Left ventricle myocardium superior (tissue), 1 donor: ENCODE data around the gene SOX5. TPM values are rescaled to one million over a fixed set of nuclear protein-coding genes. Genes with fewer than 3 reads are reported as not detected.
"Not testable (repeated sequence)": the region's sequence is repeated elsewhere in the genome, so short reads cannot be mapped to it uniquely, and the experiment has no call there.

ENCODE experiments used
- ATAC-seq: fragments of 200-7000 bp; cut with Tn5 transposase; one replicate; pipeline ENCODE4 v1.9.1; 2020; ENCODE audit warnings: mild to moderate bottlenecking, moderate library complexity
- DNase-seq: peaks from one replicate; pipeline ENCODE4 v3.0.0-alpha.2; 2020
- intact Hi-C: fragments of 100-400 bp; cut with micrococcal nuclease; formaldehyde crosslinking; loops from one replicate; pipeline ENCODE4 v1.11.0; 2022
- total RNA-seq: library from RNA; stranded (reverse); fragmentation: NEBNext Ultra II Directional; extraction: Animal tissue kit (Norgen Biotek cat#: 25700); gene quantifications from one replicate; pipeline ENCODE4 v1.2.1, GENCODE V29; 2021
- donor health status: DM: no; HTN: yes; CAD: no; lungs with severe emphysema.

SOX5 gene
- total RNA-seq, 1 donor from 2014 or later, result 4.0 TPM

DNA sequence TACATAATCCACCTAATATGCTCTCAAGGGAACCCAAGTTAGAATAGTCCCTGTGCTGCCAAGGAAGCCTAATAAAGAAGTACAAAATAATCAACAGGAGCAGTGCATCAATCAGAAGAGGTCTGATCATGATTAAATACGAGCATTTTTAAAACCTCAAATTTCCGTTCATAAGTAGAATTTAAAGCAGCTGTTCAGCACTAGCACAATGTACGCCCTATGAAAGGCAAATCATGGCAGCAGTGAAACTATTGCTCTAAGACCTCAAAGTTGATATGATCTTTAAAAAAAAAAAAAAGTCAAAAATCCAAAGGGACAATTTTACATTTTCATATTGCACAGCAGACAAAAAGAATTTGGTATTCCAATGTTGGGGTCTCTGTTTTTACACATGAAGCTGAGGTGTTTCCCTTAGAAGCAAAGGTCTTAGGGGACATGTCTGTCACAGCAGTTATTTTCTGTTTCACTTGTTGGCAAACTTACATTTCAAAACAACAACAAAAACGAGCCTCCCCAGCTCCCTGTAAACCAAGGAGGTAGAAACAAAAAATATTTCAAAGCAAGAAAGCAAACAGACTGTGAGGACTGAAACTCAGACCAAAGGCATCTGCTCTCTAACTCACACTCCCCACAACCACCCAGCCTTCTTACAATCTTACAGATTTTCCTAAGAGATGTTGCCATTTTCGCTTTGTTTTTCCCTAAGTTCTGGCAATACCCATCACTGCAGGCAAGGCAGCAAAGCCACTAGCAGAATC lies 28.2 kb downstream of the SOX5 start:
- no peak for DNase-seq
- no peak for ATAC-seq
- intact Hi-C loops, result no loop called here

GRCh38 chr12:23911574-23911973 lies 37.9 kb downstream of the SOX5 start:
- DNase-seq (no peak), ATAC-seq (no peak)
- intact Hi-C loops, result no loop called here

DNA sequence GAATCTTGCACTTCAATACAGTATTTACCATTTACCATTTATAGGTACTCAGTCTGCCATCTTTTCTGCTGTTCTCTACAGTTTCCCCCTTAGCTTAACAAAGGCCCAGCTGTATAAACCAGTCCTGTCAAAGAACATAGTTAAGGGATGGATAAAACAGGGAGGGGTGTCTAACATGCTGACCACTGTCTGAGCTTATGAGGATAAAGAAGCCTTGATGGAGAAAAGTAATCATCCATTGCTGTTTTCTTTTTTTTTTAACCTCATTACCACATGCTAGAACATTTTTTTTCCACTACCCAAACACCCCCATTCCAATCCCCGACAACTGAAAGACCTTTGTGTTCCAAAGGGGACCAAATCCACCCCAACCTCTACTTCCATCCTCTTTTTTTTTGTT lies 39.9 kb downstream of the SOX5 start:
- DNase-seq, result no peak
- intact Hi-C loops, result no loop called here
- ATAC-seq, result no peak

DNA sequence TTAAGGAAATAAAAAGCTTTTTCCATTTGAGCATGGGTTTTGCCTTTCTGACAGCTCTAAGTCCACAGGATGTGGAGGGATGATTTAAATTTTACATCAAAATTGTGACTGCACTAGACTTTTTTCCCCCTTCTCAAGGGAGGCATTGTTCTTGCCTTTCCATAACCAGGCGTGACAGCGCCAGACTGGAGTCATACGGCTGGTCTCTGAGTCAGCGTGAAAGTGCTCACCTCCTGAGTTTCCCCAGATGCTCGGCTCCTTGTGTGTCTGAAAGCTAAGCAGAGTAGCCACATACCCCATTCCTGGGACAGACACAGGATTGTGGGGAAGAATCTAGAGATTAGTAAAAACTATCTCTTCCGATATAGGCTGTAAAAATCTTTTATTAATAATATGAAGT lies 43.1 kb downstream of the SOX5 start:
- DNase-seq, result peak; percentile 23
- ATAC-seq, result no peak
- intact Hi-C loops, result no loop called here

DNA sequence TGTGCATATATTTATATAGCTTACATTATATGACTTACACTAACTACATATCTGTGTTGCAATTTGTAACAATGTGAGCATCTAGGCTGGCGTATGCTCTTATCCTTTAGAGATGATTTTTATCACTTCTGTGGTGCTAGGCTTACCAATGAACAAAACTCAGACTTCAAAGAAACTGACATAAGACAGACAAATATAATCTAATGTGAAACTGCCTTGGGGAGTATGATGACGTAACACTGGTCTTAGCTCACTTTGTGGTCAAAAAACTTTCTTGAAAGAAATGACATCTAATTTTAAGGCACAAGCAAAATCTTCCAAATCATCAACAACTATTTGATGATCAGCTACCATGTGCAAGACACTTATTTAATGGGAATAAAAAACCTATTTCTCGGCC lies 50.0 kb downstream of the SOX5 start:
- ATAC-seq (no peak), DNase-seq (no peak)
- intact Hi-C loops, result no loop called here

DNA sequence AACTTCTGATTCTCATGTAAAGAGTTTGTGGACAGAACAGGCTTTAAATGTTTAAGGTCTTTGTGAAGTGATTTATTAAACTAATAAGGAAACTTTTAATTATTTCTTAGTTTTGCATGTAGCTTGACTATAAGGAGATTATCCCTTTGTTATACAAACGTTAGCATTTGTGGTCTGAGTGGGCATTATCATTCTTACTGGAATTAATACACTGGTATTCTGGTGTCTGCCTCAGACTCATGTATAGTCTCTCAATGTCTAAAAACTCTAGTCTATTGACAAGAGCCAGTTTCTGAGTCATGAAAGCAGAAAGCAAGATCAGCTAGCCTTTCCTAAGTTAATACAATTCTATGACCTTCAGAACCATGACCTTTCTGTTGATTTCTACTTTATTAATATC lies 51.3 kb downstream of the SOX5 start:
- DNase-seq, result no peak
- intact Hi-C loops, result no loop called here
- no peak for ATAC-seq

GRCh38 chr12:23895792-23896218 lies 53.7 kb downstream of the SOX5 start:
- ATAC-seq (no peak), DNase-seq (no peak)
- intact Hi-C loops, result no loop called here

DNA sequence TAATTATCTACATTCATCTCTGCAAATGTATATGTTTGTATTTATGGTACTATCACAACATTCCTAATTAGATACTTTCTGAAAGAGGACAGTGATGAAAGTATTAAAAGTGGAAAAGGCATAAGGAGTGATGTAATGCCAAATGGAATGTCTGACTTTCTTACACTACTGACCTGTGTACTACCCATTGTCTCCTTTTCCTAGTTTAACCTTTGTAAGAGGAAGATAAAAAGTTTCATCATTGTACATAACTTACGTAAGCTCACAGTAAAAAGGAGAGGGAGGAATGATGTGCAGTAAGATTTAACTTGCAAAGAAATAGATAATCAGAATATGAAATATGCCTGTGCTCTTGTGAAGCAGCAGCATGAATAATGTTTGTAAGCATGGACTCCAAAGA lies 55.9 kb downstream of the SOX5 start:
- no peak for ATAC-seq
- intact Hi-C loops, result no loop called here
- DNase-seq, result no peak

DNA sequence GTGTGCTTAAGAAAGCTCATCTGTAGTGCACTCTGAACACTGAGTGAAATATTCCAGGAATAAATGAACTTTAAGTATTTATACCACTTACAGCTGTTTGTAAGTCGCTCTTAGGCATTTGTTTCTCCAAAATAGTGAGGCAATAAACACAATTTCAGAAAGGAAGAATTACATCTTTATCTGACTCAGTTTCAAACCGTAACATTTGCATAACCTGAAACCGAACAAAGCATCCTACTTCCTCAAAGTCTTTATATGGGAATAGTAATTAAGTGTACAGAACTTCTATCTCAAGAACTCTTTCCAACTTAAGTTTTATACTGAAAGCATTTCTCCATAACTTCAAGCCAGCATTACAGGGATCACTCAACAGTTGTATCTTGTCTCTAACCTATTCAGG lies 58.4 kb downstream of the SOX5 start:
- ATAC-seq (no peak), DNase-seq (no peak)
- intact Hi-C loops, result no loop called here

DNA sequence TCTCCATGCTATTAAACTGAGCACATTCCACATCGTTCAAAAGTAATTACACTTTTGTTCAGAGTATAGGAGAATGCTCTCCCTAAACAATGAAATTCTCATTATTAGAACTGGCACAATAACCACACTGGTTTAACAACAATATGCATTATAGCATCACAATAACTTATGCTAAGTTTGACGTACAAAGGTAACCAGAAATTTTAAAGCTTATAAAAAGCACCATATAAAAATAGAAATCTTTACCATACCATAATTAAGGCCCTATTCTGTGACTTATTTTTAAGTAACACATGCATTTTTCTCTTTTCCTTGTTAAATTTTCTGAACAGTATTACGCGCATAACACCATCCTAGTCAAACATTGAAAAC lies 60.4 kb downstream of the SOX5 start:
- ATAC-seq (no peak), DNase-seq (no peak)
- intact Hi-C loops, result no loop called here

GRCh38 chr12:23888396-23889068 lies 60.9 kb downstream of the SOX5 start:
- ATAC-seq (no peak), DNase-seq (no peak)
- intact Hi-C loops, result no loop called here

DNA sequence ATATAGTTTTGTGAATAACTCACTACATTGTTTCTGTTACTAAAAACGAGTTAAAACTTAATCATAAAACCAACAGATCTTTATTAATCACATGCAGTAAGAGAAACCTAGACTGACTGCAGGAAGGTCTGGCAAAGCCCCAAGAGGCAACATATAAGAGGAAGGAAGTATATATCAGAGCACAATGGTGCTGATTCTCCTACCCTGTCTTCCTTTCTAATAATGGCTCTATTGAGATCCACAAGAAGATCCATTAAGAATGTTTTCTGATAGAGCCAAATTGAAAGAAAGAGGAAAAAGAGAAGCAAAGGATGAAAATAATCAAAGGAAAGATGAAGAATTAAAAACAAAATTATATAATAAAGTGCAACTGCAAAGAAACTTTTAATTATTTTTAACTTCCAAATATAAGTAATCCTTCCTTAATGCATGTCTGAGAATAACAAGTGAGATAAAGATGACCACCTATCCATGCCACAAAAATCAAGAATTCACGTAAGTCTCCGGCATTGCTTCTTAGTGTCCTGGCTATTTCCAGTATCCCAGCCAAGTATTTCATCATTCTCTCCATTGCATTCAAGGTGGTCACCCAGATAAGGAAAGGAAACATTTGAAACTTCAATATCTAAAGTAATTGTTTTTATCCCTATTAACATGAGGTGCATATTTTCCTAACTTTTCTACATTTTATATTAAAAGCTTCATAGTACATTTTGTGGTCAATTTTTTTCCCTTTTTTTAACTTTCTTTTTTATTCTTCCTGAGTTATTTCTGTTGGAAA lies 62.2 kb downstream of the SOX5 start:
- no peak for DNase-seq
- intact Hi-C loops, result no loop called here
- ATAC-seq, result no peak

DNA sequence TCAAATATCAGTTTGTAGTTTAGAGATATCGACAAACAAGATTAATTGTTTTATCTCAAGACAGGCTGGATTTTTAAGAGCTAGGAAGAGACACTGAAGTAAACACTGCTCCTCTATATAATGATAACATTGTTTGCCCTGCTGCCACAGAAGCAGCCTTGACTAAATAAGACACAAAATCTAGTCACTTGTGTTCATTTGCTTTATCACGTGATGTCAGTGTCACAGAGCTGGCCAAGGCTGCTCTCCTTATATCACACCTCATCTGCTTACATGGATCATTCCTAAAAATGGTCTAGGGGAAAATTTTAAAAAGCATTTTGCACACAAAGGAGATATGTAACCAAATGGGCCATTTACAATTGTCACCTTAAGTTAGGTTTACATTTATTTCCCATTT lies 64.1 kb downstream of the SOX5 start:
- DNase-seq, result no peak
- intact Hi-C loops, result no loop called here
- no peak for ATAC-seq

DNA sequence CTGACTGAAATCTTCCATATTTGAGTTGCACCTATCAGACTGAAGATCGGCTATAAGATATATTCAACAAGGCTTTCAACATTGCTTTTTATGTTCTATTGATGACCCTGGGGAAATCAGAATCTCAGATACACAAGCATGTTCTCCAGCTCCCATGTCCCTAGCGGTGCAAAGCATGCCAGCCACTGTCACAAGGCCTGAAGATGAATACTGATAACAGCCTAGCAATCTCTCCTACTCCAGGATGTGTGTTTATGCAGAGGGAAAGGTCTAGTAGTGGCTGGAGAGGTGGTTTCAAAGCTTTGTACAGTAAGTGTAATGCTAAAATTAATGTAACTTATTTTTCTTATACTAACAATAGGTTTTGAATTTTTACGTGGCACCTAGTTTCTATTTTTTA lies 64.6 kb downstream of the SOX5 start:
- DNase-seq (no peak), ATAC-seq (no peak)
- intact Hi-C loops, result no loop called here

- no peak for DNase-seq
- ATAC-seq, result no peak
- intact Hi-C loops, result no loop called here
Measured at GRCh38 chr12:23880988-23881387, 68.5 kb downstream of the SOX5 start.

DNA sequence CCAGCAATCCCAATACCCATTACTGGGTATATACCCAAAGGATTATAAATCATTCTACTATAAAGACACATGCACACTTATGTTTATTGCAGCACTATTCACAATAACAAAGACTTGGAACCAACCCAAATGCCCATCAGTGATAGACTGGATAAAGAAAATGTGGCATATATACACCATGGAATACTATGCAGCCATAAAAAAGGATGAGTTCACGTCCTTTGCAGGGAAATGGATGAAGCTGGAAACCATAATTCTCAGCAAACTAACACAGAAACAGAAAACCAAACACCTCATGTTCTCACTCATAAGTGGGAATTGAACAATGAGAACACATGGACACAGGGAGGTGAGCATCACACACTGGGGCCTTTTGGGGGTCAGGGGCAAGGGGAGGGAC lies 72.9 kb downstream of the SOX5 start:
- DNase-seq, intact Hi-C loops, ATAC-seq: not testable (repeated sequence)

- DNase-seq, result no peak
- intact Hi-C loops, result no loop called here
- no peak for ATAC-seq
Measured at GRCh38 chr12:23867794-23868193, 81.7 kb downstream of the SOX5 start.

DNA sequence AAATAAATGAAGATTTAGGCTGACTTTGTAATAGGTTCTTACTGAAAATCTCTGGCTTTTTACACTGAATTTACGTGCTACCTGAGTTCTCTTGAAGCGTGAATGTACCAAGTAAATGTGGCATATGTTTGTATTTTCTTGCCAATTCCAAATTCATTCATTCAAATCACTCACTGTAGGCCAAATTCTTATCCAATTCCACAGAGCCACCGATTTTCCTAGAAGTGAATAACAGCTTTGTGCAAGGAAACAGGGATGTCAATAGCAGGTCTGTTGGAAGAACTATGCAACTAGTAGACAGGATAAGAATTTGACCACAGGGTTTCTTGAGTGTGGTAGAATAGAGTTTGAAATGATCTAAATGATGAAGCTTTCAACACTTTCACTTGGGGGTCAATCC lies 86.8 kb downstream of the SOX5 start:
- intact Hi-C loops, result no loop called here
- DNase-seq (no peak), ATAC-seq (no peak)

GRCh38 chr12:23860019-23860418 lies 89.5 kb downstream of the SOX5 start:
- ATAC-seq (no peak), DNase-seq (no peak)
- intact Hi-C loops, result no loop called here

- ATAC-seq (no peak), DNase-seq (no peak)
- intact Hi-C loops, result no loop called here
Measured at GRCh38 chr12:23857178-23857577, 92.3 kb downstream of the SOX5 start.
